ENCODE data around the gene NRIP3. TPM values are rescaled to one million over a fixed set of nuclear protein-coding genes. Genes with fewer than 3 reads are reported as not detected.

NRIP3 gene
- total RNA-seq, 1 donor from 2014 or later: 0.87 TPM

- peak; percentile 67 for DNase-seq (ENCODE audit: low spot score)
Observed at GRCh38 chr11:8933931-8934330, 69.9 kb downstream of the NRIP3 start.

- no peak for DNase-seq (ENCODE audit: low spot score)
Observed at GRCh38 chr11:8932564-8933180, 71.1 kb downstream of the NRIP3 start, which contains the start of gene C11orf16. Gene C11orf16, minus strand, starts transcription at chr11:8932947. Its CDS starts 639 bp downstream, at chr11:8932308.

Other genes starting within 250 kb of the NRIP3 start
- 12.8 TPM for gene AKIP1, start 92.8 kb downstream of the NRIP3 start, total RNA-seq
- gene C11orf16, start 71.1 kb downstream of the NRIP3 start, total RNA-seq: not detected
- not detected for gene ASCL3, start 61.0 kb downstream of the NRIP3 start, total RNA-seq
- gene TMEM9B, start 39.6 kb downstream of the NRIP3 start, total RNA-seq: 32.9 TPM
- 29.2 TPM for gene SCUBE2, start 87.6 kb upstream of the NRIP3 start, total RNA-seq

Data from mesenteric fat pad (tissue), 1 donor.